ENCODE measurements around the gene STK24. TPM values are rescaled to one million over a fixed set of nuclear protein-coding genes. Genes with fewer than 3 reads are reported as not detected.

The STK24 gene
- polyA plus RNA-seq, 2 of the 4 experiments (the other 2 are of a cell fraction), result 46.1 to 55.6 TPM

- TF ChIP-seq HMGXB4 (CRISPR knock-in tag; IDR thresholded peaks at IDR 0.05; ENCODE audit: borderline replicate concordance) (no peak), KDM1A (IDR thresholded peaks at IDR 0.05; ENCODE audit: low read depth) (no peak), REST (IDR thresholded peaks at IDR 0.05) (no peak)
These were observed 100.4 kb downstream of the STK24 start (continued) for GRCh38 chr13:98476538-98476966.

- POLR2A ChIA-PET, result no interaction called here
- no peak for TF ChIP-seq HOXB5 (CRISPR knock-in tag; IDR thresholded peaks at IDR 0.05)
- peak overlapping the region in 1 of 2 experiments; percentile 42; a peak in 3 of 6 replicates for H3K27ac ChIP-seq
- H3K4me3 ChIP-seq, result no peak overlapping the region
- H3K9me3 ChIP-seq, result no peaks in the 10 kb centered on the region
- no peak for ATAC-seq
- H3K4me1 ChIP-seq, result peaks cover 12% of the 10 kb centered on the region; the same call in 2 of the 3 replicates
- no peak for DNase-seq (ENCODE audit: low read depth in 1 of 2, low spot score in 1 of 2)
- no peak overlapping the region for H3K4me2 ChIP-seq
- CTCF ChIA-PET, result interaction anchor here (1.0 kb wide), 1 partner anchor 29 kb away, joined by 3 read pairs; no protein-coding TSS in a partner anchor
- 73% methylated on average over 5 of the region's 5 CpGs for WGBS (ENCODE audit: missing lambda C conversion rate)
- FAIRE-seq, result no peak
These were observed 100.8 kb downstream of the STK24 start for GRCh38 chr13:98476106-98476505.

- peak overlapping the region in 1 of 2 experiments; percentile 19; a peak in 1 of 6 replicates for H3K27ac ChIP-seq
- H3K4me1 ChIP-seq, result peaks cover 10% of the 10 kb centered on the region; the same call in 2 of the 3 replicates
- FAIRE-seq (no peak), DNase-seq (ENCODE audit: low read depth in 1 of 2, low spot score in 1 of 2) (no peak), ATAC-seq (no peak; a peak in 1 of 6 replicates)
- 88% methylated on average over 9 of the region's 13 CpGs for WGBS (ENCODE audit: missing lambda C conversion rate)
- H3K4me3 ChIP-seq, result no peak overlapping the region
- no peaks in the 10 kb centered on the region for H3K9me3 ChIP-seq
- TF ChIP-seq CBX2 (IDR thresholded peaks at IDR 0.05; ENCODE audit: borderline replicate concordance, low read depth) (no peak), NR3C1 (IDR thresholded peaks at IDR 0.05) (no peak), CBX8 (IDR thresholded peaks at IDR 0.05) (no peak), MAX (IDR thresholded peaks at IDR 0.05) (no peak), RNF2 (IDR thresholded peaks at IDR 0.05; ENCODE audit: borderline replicate concordance, low read depth) (no peak), POLR2A (IDR thresholded peaks at IDR 0.05; ENCODE audit: low read length) (no peak), CHD4 (IDR thresholded peaks at IDR 0.05; ENCODE audit: borderline replicate concordance) (no peak), ESRRA (IDR thresholded peaks at IDR 0.05; ENCODE audit: borderline replicate concordance, low read length) (no peak), NPAS2 (CRISPR knock-in tag; IDR thresholded peaks at IDR 0.05; ENCODE audit: borderline replicate concordance) (no peak), ZFP36 (IDR thresholded peaks at IDR 0.05; ENCODE audit: borderline replicate concordance, partially characterized antibody) (no peak), REST (IDR thresholded peaks at IDR 0.05) (no peak), SMC3 (IDR thresholded peaks at IDR 0.05) (no peak), ZC3H11A (IDR thresholded peaks at IDR 0.05) (no peak), HMGXB4 (CRISPR knock-in tag; IDR thresholded peaks at IDR 0.05; ENCODE audit: borderline replicate concordance) (no peak), HEYL (CRISPR knock-in tag; IDR thresholded peaks at IDR 0.05) (no peak), ELK1 (IDR thresholded peaks at IDR 0.05; ENCODE audit: low read depth, low read length) (no peak), HOXB13 (CRISPR knock-in tag; IDR thresholded peaks at IDR 0.05; ENCODE audit: low read depth) (no peak), FOXS1 (CRISPR knock-in tag; IDR thresholded peaks at IDR 0.05) (no peak), FOSL2 (IDR thresholded peaks at IDR 0.05) (no peak), FOSL2 (CRISPR knock-in tag; IDR thresholded peaks at IDR 0.05) (no peak)
- H3K4me2 ChIP-seq, result no peak overlapping the region
- ChIA-PET POLR2A (no interaction called here), CTCF (interaction anchor here (1.0 to 1.5 kb wide), 2 partner anchors 29 to 30 kb away, joined by 3 to 6 read pairs; no protein-coding TSS in a partner anchor)
These were observed 101.4 kb downstream of the STK24 start for GRCh38 chr13:98475522-98475921.

Measured in A549 (cell line).